Hypothalamus (tissue), 51 donors: ENCODE measurements around the gene BTNL2.

Experiments
- DNase-seq, 51 donors: peaks; one replicate each; lab custom pipeline; 2025; lab: John Stamatoyannopoulos, UW

The BTNL2 gene

GRCh38 chr6:32415521-32416019 is 8.6 kb upstream of the BTNL2 start:
- DNase-seq: peak in 37 of 51 donors; percentile 5 to 74 (median 31)

- DNase-seq: peak in 46 of 51 donors; percentile 6 to 83 (median 46)
These were observed 6.6 kb upstream of the BTNL2 start for GRCh38 chr6:32413427-32414047.

GRCh38 chr6:32411566-32412327 is 4.8 kb upstream of the BTNL2 start:
- DNase-seq: no peak

GRCh38 chr6:32410906-32411305 is 3.9 kb upstream of the BTNL2 start:
- DNase-seq: no peak

- no peak for DNase-seq
These were observed 784 bp downstream of the BTNL2 start for GRCh38 chr6:32406197-32406596.

DNA sequence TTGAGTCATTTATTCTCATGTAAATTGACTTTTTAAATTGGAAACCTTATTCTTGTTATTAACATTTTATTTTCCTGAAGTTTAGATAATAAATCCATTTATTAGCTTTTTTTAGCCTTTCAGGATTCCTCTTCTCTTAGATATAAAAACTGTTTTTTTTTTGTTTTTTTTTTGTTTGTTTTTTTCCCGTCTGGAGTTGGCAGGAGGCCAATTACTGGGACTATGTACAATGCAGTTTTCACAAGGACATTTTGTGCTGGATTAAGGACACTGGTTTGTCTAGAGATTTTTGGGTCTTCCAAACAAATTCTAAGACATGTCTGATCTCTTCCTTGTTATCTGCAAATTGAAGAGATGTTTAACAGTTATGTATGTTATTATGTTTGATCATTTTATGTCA is 1.3 kb downstream of the BTNL2 start:
- no peak for DNase-seq

- no peak for DNase-seq
These were observed 4.2 kb downstream of the BTNL2 start for GRCh38 chr6:32402812-32403211.

- no peak for DNase-seq
These were observed 5.6 kb downstream of the BTNL2 start for GRCh38 chr6:32401284-32401963.

- DNase-seq: no peak
These were observed 9.6 kb downstream of the BTNL2 start for GRCh38 chr6:32397252-32397920.

GRCh38 chr6:32396028-32396427 is 11.0 kb downstream of the BTNL2 start:
- DNase-seq: no peak

GRCh38 chr6:32393665-32394420 is 13.1 kb downstream of the BTNL2 start:
- no peak for DNase-seq

GRCh38 chr6:32391505-32391904 is 15.5 kb downstream of the BTNL2 start:
- DNase-seq: no peak

- DNase-seq: no peak
These were observed 19.2 kb downstream of the BTNL2 start for GRCh38 chr6:32387589-32388340.

GRCh38 chr6:32386040-32386439 is 20.9 kb downstream of the BTNL2 start:
- no peak for DNase-seq

DNA sequence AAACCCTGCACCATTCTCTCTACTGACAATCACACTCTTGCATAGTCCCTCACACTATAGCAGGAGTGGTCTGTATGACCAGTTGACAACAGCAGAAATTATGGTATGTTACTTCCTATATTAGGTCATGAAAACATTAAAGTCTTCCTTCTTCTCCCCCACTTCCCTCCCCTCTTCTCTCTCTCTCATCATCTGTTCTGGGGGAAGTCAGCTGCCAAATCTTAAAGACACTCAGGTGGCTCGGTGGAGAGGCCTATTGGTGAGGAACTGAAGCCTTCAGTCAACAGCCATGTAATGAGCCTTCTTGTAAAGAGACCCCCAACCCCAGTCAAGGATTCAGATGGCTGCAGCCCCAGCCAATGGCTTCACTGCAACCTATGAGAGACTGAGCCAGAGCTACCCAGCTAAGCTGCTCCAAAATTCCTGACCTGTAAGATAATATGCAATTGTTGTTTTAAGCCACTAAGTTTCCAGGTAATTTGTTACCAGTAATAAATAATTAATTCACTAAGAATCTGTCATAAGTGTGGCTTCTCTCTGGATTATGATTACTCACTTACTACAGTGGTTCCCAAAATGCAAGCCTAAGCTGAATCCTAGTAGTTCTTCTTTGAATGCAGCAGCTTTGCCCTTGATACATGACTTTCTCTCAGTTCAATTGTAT is 24.1 kb downstream of the BTNL2 start:
- DNase-seq: no peak

DNA sequence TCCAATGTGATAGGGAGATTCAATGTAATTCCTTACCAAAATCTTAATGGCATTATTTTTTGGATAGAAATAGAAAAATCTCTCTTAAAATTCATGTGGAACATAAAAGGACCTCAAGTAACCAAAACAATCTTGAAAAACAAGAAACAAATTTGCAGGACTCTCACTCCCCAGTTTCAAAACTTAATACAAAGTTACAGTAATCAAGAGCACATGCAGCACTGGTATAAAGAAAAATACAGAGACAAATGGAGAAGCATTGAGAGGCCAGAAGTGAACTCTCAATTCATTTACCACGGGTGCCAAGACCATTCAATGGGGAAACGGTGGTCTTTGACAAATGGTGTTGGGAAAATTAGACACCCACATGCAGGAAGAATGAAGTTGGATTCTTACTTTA is 27.4 kb downstream of the BTNL2 start:
- DNase-seq: no peak

GRCh38 chr6:32375739-32376529 is 31.0 kb downstream of the BTNL2 start:
- no peak for DNase-seq

DNA sequence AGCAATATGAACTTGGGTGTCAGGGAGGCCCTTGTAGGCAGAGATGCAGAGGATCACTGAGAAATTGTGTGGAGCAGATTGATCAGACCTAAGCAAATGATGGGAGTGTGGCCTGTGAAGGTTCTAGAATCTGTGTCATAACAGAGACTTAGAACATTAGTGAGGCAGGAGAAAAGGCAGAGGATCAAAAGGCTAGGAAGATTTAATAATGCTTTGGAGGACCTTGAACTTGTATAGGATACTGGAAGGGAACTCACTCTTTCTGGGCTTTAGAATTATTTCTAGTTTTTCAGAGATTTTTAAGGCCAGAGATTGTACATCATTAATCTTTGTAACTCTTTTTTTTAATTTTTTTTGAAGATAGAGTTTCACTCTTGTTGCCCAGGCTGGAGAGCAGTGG is 35.2 kb downstream of the BTNL2 start, which contains the start of gene TSBP1:
Gene TSBP1, minus strand, starts transcription at position 101 of the 400 bp plus-strand sequence. CDS start 197 bp downstream, outside the sequence.
- DNase-seq: no peak
